ENCODE results near the gene CNTN5. TPM values are rescaled to one million over a fixed set of nuclear protein-coding genes. Genes with fewer than 3 reads are reported as not detected.
"Not testable (repeated sequence)": the region's sequence is repeated elsewhere in the genome, so short reads cannot be mapped to it uniquely, and the experiment has no call there.

CNTN5 gene
- total RNA-seq, 1 donor from 2014 or later = 0.04 TPM

- ATAC-seq = no peak
Measured at GRCh38 chr11:99279266-99279665, 258.5 kb downstream of the CNTN5 start.

GRCh38 chr11:99281331-99281730 lies 260.6 kb downstream of the CNTN5 start:
- no peak for ATAC-seq

- not testable (repeated sequence) for ATAC-seq
Measured at GRCh38 chr11:99297925-99298324, 277.2 kb downstream of the CNTN5 start.

GRCh38 chr11:99307510-99308088 lies 286.9 kb downstream of the CNTN5 start:
- no peak for ATAC-seq

- ATAC-seq = no peak
Measured at GRCh38 chr11:99311870-99312269, 291.1 kb downstream of the CNTN5 start.

- no peak for ATAC-seq
Measured at GRCh38 chr11:99316776-99317520, 296.2 kb downstream of the CNTN5 start.

GRCh38 chr11:99320769-99321290 lies 300.1 kb downstream of the CNTN5 start:
- no peak for ATAC-seq

- ATAC-seq = peak; percentile 53
Measured at GRCh38 chr11:99325847-99326246, 305.1 kb downstream of the CNTN5 start.

GRCh38 chr11:99327066-99327465 lies 306.3 kb downstream of the CNTN5 start:
- no peak for ATAC-seq

- no peak for ATAC-seq
Measured at GRCh38 chr11:99327527-99327926, 306.8 kb downstream of the CNTN5 start.

- ATAC-seq = no peak
Measured at GRCh38 chr11:99333621-99334020, 312.9 kb downstream of the CNTN5 start.

- no peak for ATAC-seq
Measured at GRCh38 chr11:99343117-99343516, 322.4 kb downstream of the CNTN5 start.

- no peak for ATAC-seq
Measured at GRCh38 chr11:99349151-99349673, 328.5 kb downstream of the CNTN5 start.

- no peak for ATAC-seq
Measured at GRCh38 chr11:99351624-99352023, 330.9 kb downstream of the CNTN5 start.

- ATAC-seq = no peak
Measured at GRCh38 chr11:99352642-99353041, 331.9 kb downstream of the CNTN5 start.

- no peak for ATAC-seq
Measured at GRCh38 chr11:99366546-99366945, 345.8 kb downstream of the CNTN5 start.

GRCh38 chr11:99368583-99368982 lies 347.8 kb downstream of the CNTN5 start:
- no peak for ATAC-seq

- ATAC-seq = no peak
Measured at GRCh38 chr11:99370549-99371216, 349.9 kb downstream of the CNTN5 start.

- no peak for ATAC-seq
Measured at GRCh38 chr11:99371257-99371656, 350.5 kb downstream of the CNTN5 start.

- ATAC-seq = no peak
Measured at GRCh38 chr11:99376463-99376862, 355.7 kb downstream of the CNTN5 start.

GRCh38 chr11:99383648-99384245 lies 363.0 kb downstream of the CNTN5 start:
- ATAC-seq = no peak

- no peak for ATAC-seq
Measured at GRCh38 chr11:99391245-99391644, 370.5 kb downstream of the CNTN5 start.

GRCh38 chr11:99406345-99406744 lies 385.6 kb downstream of the CNTN5 start:
- ATAC-seq = no peak
